B cell (primary cell): ENCODE results near the gene LRIG3.

Source experiments
- EZH2 ChIP-seq: IDR thresholded peaks from 2 replicates; pipeline ENCODE4 v1.6.1; 2012; ENCODE audit warnings: borderline replicate concordance, low read depth, mild to moderate bottlenecking, moderate library complexity, low read length; ENCODE audit not compliant: insufficient read depth, poor library complexity, severe bottlenecking
- TF ChIP-seq, protein P1 (sequence below): fragments of 200-600 bp; IDR thresholded peaks from one replicate; pipeline ENCODE4 v1.8.0; 2022; ENCODE audit warnings: antibody characterized with exemption, mild to moderate bottlenecking

DNA sequence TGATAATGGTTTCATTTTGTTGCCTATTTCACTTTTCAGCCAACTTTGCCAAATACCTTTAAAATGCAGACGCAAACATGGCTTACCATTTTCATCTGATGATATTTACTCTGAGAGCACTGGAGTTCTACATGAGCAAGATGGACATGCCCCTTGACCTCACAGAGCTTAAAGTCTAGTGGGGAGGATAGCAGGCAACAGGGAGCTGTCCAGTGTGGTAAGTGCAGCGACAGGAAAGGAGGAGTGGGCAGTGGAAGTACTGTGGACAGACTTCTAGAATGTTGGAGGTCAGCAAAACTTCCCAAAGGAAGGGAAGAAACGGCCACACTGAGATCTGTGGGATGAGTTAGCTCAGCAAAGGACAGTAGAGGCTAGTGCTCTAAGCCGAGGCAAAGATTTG, 25.3 kb downstream of the LRIG3 start:
- TF ChIP-seq, protein P1, sequence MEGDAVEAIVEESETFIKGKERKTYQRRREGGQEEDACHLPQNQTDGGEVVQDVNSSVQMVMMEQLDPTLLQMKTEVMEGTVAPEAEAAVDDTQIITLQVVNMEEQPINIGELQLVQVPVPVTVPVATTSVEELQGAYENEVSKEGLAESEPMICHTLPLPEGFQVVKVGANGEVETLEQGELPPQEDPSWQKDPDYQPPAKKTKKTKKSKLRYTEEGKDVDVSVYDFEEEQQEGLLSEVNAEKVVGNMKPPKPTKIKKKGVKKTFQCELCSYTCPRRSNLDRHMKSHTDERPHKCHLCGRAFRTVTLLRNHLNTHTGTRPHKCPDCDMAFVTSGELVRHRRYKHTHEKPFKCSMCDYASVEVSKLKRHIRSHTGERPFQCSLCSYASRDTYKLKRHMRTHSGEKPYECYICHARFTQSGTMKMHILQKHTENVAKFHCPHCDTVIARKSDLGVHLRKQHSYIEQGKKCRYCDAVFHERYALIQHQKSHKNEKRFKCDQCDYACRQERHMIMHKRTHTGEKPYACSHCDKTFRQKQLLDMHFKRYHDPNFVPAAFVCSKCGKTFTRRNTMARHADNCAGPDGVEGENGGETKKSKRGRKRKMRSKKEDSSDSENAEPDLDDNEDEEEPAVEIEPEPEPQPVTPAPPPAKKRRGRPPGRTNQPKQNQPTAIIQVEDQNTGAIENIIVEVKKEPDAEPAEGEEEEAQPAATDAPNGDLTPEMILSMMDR: no peak
- TF ChIP-seq EZH2: no peak
